PC-9 (cell line): Measurements from ENCODE around the gene SNX27. TPM values are rescaled to one million over a fixed set of nuclear protein-coding genes. Genes with fewer than 3 reads are reported as not detected.

ENCODE experiments used
- BruUV-seq: library from RNA; stranded (reverse); fragments of 400-500 nt; replicated peaks from 2 replicates; lab custom pipeline; 2021; lab: Mats Ljungman, UMichigan
- CTCF ChIA-PET: fragments of 300-600 bp; sonication (Branson Sonifier 250); formaldehyde crosslinking; loops from one replicate; lab custom pipeline; 2022; ENCODE audit warnings: antibody characterized with exemption; lab: Charles Lee
- POLR2A ChIA-PET: fragments of 300-600 bp; sonication (Branson Sonifier 250); formaldehyde crosslinking; loops from one replicate; lab custom pipeline; 2022; ENCODE audit warnings: antibody characterized with exemption; ENCODE audit not compliant: unreplicated experiment; lab: Charles Lee
- DNase-seq, 2 experiments: peaks; one replicate each; pipeline versions ENCODE4 v3.0.0 to v3.0.0-alpha.2; 2015 to 2022; ENCODE audit warnings: mixed read lengths in 1 of 2
- H2AFZ ChIP-seq: fragments of 200-600 bp; sonication (generic); 2 replicates; pipeline ENCODE4 v1.8.1; 2017; ENCODE audit warnings: antibody characterized with exemption
- H3F3A ChIP-seq: fragments of 200-600 bp; sonication (generic); 2 replicates; pipeline ENCODE4 v1.8.1; 2017; ENCODE audit warnings: antibody characterized with exemption, mild to moderate bottlenecking, low read depth; ENCODE audit not compliant: insufficient read depth
- H3K27ac ChIP-seq: fragments of 200-600 bp; sonication (generic); 2 replicates; pipeline ENCODE4 v1.6.1; 2016; ENCODE audit warnings: mixed run types
- H3K27me3 ChIP-seq: fragments of 200-600 bp; sonication (generic); 2 replicates; pipeline ENCODE4 v1.6.1; 2016; ENCODE audit warnings: low read depth, mixed run types; ENCODE audit not compliant: insufficient read depth
- H3K36me3 ChIP-seq: fragments of 200-600 bp; sonication (generic); 2 replicates; pipeline ENCODE4 v1.6.1; 2016; ENCODE audit warnings: low read depth, mixed run types
- H3K4me1 ChIP-seq: fragments of 200-600 bp; sonication (generic); replicated peaks from 2 replicates; pipeline ENCODE4 v1.6.1; 2016; ENCODE audit warnings: mixed run types; ENCODE audit not compliant: insufficient read depth
- H3K4me2 ChIP-seq: fragments of 200-600 bp; sonication (generic); 2 replicates; pipeline ENCODE4 v1.6.1; 2017; ENCODE audit warnings: mixed run types
- H3K4me3 ChIP-seq: fragments of 200-600 bp; sonication (generic); 2 replicates; pipeline ENCODE4 v1.6.1; 2016; ENCODE audit warnings: mixed run types
- H3K79me2 ChIP-seq: fragments of 200-600 bp; sonication (generic); 2 replicates; pipeline ENCODE4 v1.6.1; 2017; ENCODE audit warnings: low read depth, mixed run types
- H3K9me2 ChIP-seq: fragments of 200-600 bp; sonication (generic); 2 replicates; pipeline ENCODE4 v1.8.1; 2017; ENCODE audit warnings: mild to moderate bottlenecking; ENCODE audit not compliant: insufficient read depth
- H3K9me3 ChIP-seq: fragments of 200-600 bp; sonication (generic); 2 replicates; pipeline ENCODE4 v1.8.1; 2016; ENCODE audit warnings: low read depth; ENCODE audit not compliant: insufficient read depth
- H4K20me1 ChIP-seq: fragments of 200-600 bp; sonication (generic); 2 replicates; pipeline ENCODE4 v1.8.1; 2017; ENCODE audit not compliant: insufficient read depth
- CTCF ChIP-seq: fragments of 200-600 bp; sonication (generic); conservative IDR thresholded peaks from 2 replicates; pipeline ENCODE4 v1.6.1; 2017; ENCODE audit warnings: mixed run types, antibody characterized with exemption, mild to moderate bottlenecking, moderate library complexity
- EZH2 ChIP-seq: fragments of 200-600 bp; sonication (generic); IDR thresholded peaks from 2 replicates; pipeline ENCODE4 v1.8.0; 2017; ENCODE audit warnings: antibody characterized with exemption, low read depth
- intact Hi-C: fragments of 100-400 bp; cut with micrococcal nuclease; formaldehyde crosslinking; loops from one replicate; pipeline ENCODE4 v1.10.0; 2022; ENCODE audit not compliant: unreplicated experiment
- total RNA-seq: library from RNA; stranded (reverse); gene quantifications from 2 replicates; pipeline ENCODE4 v1.2.3, GENCODE V29; 2021

Gene SNX27
- total RNA-seq, 1 experiment from 2014 or later, result 40.1 TPM

DNA sequence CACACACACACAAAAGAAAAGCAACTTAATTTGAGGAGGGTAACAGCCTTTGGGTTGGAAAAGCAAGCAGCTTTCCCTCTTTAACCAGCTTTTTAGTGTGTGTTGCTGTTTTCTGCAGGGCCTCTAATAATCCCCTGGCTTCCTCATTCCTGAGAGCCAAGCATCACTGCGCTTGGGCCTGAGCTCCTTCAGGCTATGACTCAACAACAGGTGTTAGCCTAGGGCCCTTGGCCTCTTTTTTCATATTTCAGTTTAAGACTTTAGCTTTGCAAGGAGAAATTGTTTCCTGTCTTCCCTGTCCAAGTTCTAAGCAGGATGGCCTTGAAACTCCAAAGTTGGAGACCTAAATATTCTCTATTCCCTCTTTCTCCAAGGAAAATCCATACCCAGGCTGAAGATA, 26.2 kb upstream of the SNX27 start:
- Histone ChIP-seq H3K4me2 (peak overlapping the region; percentile 65), H2AFZ (no peak overlapping the region), H3K4me1 (peaks cover 62% of the 10 kb centered on the region), H4K20me1 (no peaks in the 10 kb centered on the region), H3K27me3 (no peaks in the 10 kb centered on the region), H3K9me3 (no peaks in the 10 kb centered on the region), H3K4me3 (no peak overlapping the region), H3F3A (peaks cover 43% of the 10 kb centered on the region), H3K36me3 (peaks cover 21% of the 10 kb centered on the region), H3K27ac (peak overlapping the region; percentile 79), H3K9me2 (no peaks in the 10 kb centered on the region), H3K79me2 (no peaks in the 10 kb centered on the region)
- no peak for TF ChIP-seq EZH2
- TF ChIP-seq CTCF, result 0 out of 2 replicates have a peak, but pooled peaks have one; percentile 2
- CTCF ChIA-PET, result interaction anchor here (0.6 kb wide), 1 partner anchor 317 kb away, joined by 9 read pairs; no protein-coding TSS in a partner anchor
- intact Hi-C loops, result loop anchor here (1.0 kb wide), 1 partner anchor 38 kb away; no protein-coding TSS in a partner anchor
- POLR2A ChIA-PET, result interaction anchor here (0.5 to 1.0 kb wide), 6 partner anchors 9 to 95 kb away, joined by 3 to 6 read pairs (median 4); no protein-coding TSS in a partner anchor
- peak; percentile 72 to 93 for DNase-seq
- BruUV-seq, result no TSS peak

DNA sequence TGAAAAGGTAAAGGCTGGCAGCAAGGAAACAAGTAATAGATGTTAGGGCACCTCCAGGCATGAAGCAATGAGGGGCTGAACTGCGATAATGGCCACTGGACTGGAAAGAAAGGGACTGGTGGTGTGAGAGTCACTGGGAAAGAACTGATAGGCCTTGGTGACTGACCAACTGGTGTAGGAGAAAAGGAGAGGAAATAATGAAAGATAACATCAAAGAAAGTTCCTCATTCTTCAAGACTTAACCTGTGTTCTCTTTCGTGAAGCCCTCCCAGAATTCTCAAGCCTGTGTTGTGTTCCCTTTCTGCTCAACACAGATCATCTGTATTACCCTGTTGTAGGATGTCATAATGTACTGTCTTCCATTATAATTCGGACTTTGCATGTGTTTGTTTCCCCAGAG, 20.9 kb upstream of the SNX27 start:
- Histone ChIP-seq H3K27ac (no peak overlapping the region), H3K4me1 (peaks cover 27% of the 10 kb centered on the region), H2AFZ (no peak overlapping the region), H3F3A (peaks cover 19% of the 10 kb centered on the region; the same call in 1 of the 2 replicates), H4K20me1 (no peaks in the 10 kb centered on the region), H3K9me3 (peaks cover 6% of the 10 kb centered on the region; the same call in 1 of the 2 replicates), H3K4me2 (no peak overlapping the region), H3K79me2 (no peaks in the 10 kb centered on the region), H3K27me3 (no peaks in the 10 kb centered on the region), H3K9me2 (no peaks in the 10 kb centered on the region), H3K36me3 (no peaks in the 10 kb centered on the region), H3K4me3 (no peak overlapping the region)
- ChIA-PET CTCF (no interaction called here), POLR2A (no interaction called here)
- intact Hi-C loops, result loop anchor here (5.0 kb wide), 2 partner anchors 101 to 149 kb away; no protein-coding TSS in a partner anchor
- no peak for DNase-seq
- TF ChIP-seq EZH2 (no peak), CTCF (no peak)
- no TSS peak for BruUV-seq

DNA sequence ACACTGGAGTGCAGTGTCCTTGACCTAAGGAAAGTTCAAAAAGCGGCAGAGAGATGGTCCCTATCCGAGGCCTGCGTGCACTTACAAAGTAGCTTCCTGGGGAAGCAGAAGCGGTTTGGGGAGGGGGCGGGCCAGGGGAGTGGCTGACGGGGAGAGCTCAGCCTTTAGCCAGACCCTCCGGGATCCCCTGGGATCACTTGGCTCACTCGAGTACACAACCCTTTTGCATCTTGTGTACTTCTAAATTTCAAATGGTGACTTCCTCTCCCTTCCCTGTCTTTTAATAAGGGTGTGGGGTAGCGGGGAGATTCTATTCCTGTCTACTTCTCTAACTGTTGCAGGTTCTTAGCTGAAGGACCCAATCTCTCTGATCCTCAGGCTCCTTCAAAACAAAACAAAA, 18.1 kb upstream of the SNX27 start:
- no peak for TF ChIP-seq CTCF
- no peak for TF ChIP-seq EZH2
- no peak for DNase-seq
- Histone ChIP-seq H4K20me1 (no peaks in the 10 kb centered on the region), H3K36me3 (no peaks in the 10 kb centered on the region), H3K4me1 (peaks cover 30% of the 10 kb centered on the region), H3K9me3 (peaks cover 6% of the 10 kb centered on the region; the same call in 1 of the 2 replicates), H3F3A (peaks cover 29% of the 10 kb centered on the region; the same call in 1 of the 2 replicates), H2AFZ (no peak overlapping the region; the same call in 1 of the 2 replicates), H3K79me2 (no peaks in the 10 kb centered on the region), H3K27me3 (no peaks in the 10 kb centered on the region), H3K4me2 (peak overlapping the region; percentile 44), H3K4me3 (no peak overlapping the region), H3K27ac (no peak overlapping the region), H3K9me2 (peaks cover 4% of the 10 kb centered on the region; the same call in 1 of the 2 replicates)
- no TSS peak for BruUV-seq
- ChIA-PET CTCF (interaction anchor here (0.6 to 1.0 kb wide), 6 partner anchors 15 to 1042 kb away, joined by 3 to 12 read pairs (median 3); no protein-coding TSS in a partner anchor), POLR2A (interaction anchor here (0.5 to 0.6 kb wide), 2 partner anchors 8 to 15 kb away, joined by 3 to 6 read pairs; no protein-coding TSS in a partner anchor)
- intact Hi-C loops, result loop anchor here (1.0 to 5.0 kb wide), 3 partner anchors 99 to 151 kb away; no protein-coding TSS in a partner anchor
